ENCODE measurements around the gene SLC35B2. TPM values are rescaled to one million over a fixed set of nuclear protein-coding genes. Genes with fewer than 3 reads are reported as not detected.

Gene SLC35B2
- total RNA-seq, 1 experiment from 2014 or later, result 143 TPM

- intact Hi-C loops (cut with micrococcal nuclease; ENCODE audit: unreplicated experiment), result no loop called here
- no peak for DNase-seq
- CTCF ChIA-PET, result interaction anchor here (2.2 kb wide), 1 partner anchor 18 kb away, joined by 8 read pairs; no protein-coding TSS in a partner anchor
Observed at GRCh38 chr6:44285552-44286284, 28.4 kb upstream of the SLC35B2 start.

GRCh38 chr6:44284867-44285266, 27.5 kb upstream of the SLC35B2 start:
- H3K36me3 Mint-ChIP-seq (ENCODE audit: insufficient read depth, unreplicated experiment), result no peaks in the 10 kb centered on the region
- no peak for DNase-seq
- CTCF ChIA-PET, result interaction anchor here (2.2 kb wide), 1 partner anchor 17 kb away, joined by 8 read pairs; no protein-coding TSS in a partner anchor
- H3K4me1 Mint-ChIP-seq (ENCODE audit: low read depth, unreplicated experiment), result no peaks in the 10 kb centered on the region
- intact Hi-C loops (cut with micrococcal nuclease; ENCODE audit: unreplicated experiment), result no loop called here
- peaks cover 94% of the 10 kb centered on the region for H3K27me3 Mint-ChIP-seq (ENCODE audit: unreplicated experiment)
- TF ChIP-seq CTCF (IDR thresholded peaks at IDR 0.05; ENCODE audit: unreplicated experiment), result no peak
- no peak overlapping the region for H3K27ac Mint-ChIP-seq (ENCODE audit: unreplicated experiment)
- no peak overlapping the region for H3K4me3 Mint-ChIP-seq (ENCODE audit: low read depth, unreplicated experiment)
- no peaks in the 10 kb centered on the region for H3K9me3 Mint-ChIP-seq (ENCODE audit: low read depth, unreplicated experiment)
- BruUV-seq (replicated peaks), result no TSS peak

More at GRCh38 chr6:44285552-44286284, 28.4 kb upstream of the SLC35B2 start:
- no peak for TF ChIP-seq CTCF (IDR thresholded peaks at IDR 0.05; ENCODE audit: unreplicated experiment)
- Mint-ChIP-seq H3K9me3 (ENCODE audit: low read depth, unreplicated experiment) (no peaks in the 10 kb centered on the region), H3K4me1 (ENCODE audit: low read depth, unreplicated experiment) (no peaks in the 10 kb centered on the region), H3K27ac (ENCODE audit: unreplicated experiment) (no peak overlapping the region), H3K36me3 (ENCODE audit: insufficient read depth, unreplicated experiment) (no peaks in the 10 kb centered on the region), H3K27me3 (ENCODE audit: unreplicated experiment) (peaks cover 94% of the 10 kb centered on the region), H3K4me3 (ENCODE audit: low read depth, unreplicated experiment) (no peak overlapping the region)
- BruUV-seq (replicated peaks), result no TSS peak

- no peak for DNase-seq
- intact Hi-C loops (cut with micrococcal nuclease; ENCODE audit: unreplicated experiment), result no loop called here
- no peak for TF ChIP-seq CTCF (IDR thresholded peaks at IDR 0.05; ENCODE audit: unreplicated experiment)
- CTCF ChIA-PET, result interaction anchor here (2.2 kb wide), 1 partner anchor 16 kb away, joined by 8 read pairs; no protein-coding TSS in a partner anchor
- H3K9me3 Mint-ChIP-seq (ENCODE audit: low read depth, unreplicated experiment), result no peaks in the 10 kb centered on the region
- no peaks in the 10 kb centered on the region for H3K36me3 Mint-ChIP-seq (ENCODE audit: insufficient read depth, unreplicated experiment)
- no peak overlapping the region for H3K4me3 Mint-ChIP-seq (ENCODE audit: low read depth, unreplicated experiment)
- peaks cover 94% of the 10 kb centered on the region for H3K27me3 Mint-ChIP-seq (ENCODE audit: unreplicated experiment)
- no TSS peak for BruUV-seq (replicated peaks)
- no peaks in the 10 kb centered on the region for H3K4me1 Mint-ChIP-seq (ENCODE audit: low read depth, unreplicated experiment)
- no peak overlapping the region for H3K27ac Mint-ChIP-seq (ENCODE audit: unreplicated experiment)
Observed at GRCh38 chr6:44284121-44284520, 26.8 kb upstream of the SLC35B2 start.

- H3K27me3 Mint-ChIP-seq (ENCODE audit: unreplicated experiment), result peaks cover 85% of the 10 kb centered on the region
- intact Hi-C loops (cut with micrococcal nuclease; ENCODE audit: unreplicated experiment), result no loop called here
Observed at GRCh38 chr6:44278774-44279697, 21.7 kb upstream of the SLC35B2 start.

More at GRCh38 chr6:44278774-44279697, 21.7 kb upstream of the SLC35B2 start:
- BruUV-seq (replicated peaks), result no TSS peak
- Mint-ChIP-seq H3K36me3 (ENCODE audit: insufficient read depth, unreplicated experiment) (no peaks in the 10 kb centered on the region), H3K27ac (ENCODE audit: unreplicated experiment) (no peak overlapping the region), H3K4me3 (ENCODE audit: low read depth, unreplicated experiment) (no peak overlapping the region), H3K9me3 (ENCODE audit: low read depth, unreplicated experiment) (no peaks in the 10 kb centered on the region), H3K4me1 (ENCODE audit: low read depth, unreplicated experiment) (peaks cover 8% of the 10 kb centered on the region)
- CTCF ChIA-PET, result no interaction called here
- TF ChIP-seq CTCF (IDR thresholded peaks at IDR 0.05; ENCODE audit: unreplicated experiment), result no peak
- no peak for DNase-seq
